Activated CD8-positive, alpha-beta memory T cell treated with anti-CD3 and anti-CD28 coated beads for 48 hours (primary cell): ENCODE data around the gene PCLO.
A peak's percentile ranks its signal among the peaks of the same experiment; 100 is the strongest.

ENCODE experiments used
- DNase-seq, 3 experiments: peaks; one replicate each; pipeline ENCODE4 v3.0.0-alpha.2; 2020; ENCODE audit warnings: low read depth in 2 of 3, low spot score in 2 of 3

PCLO gene, protein sequence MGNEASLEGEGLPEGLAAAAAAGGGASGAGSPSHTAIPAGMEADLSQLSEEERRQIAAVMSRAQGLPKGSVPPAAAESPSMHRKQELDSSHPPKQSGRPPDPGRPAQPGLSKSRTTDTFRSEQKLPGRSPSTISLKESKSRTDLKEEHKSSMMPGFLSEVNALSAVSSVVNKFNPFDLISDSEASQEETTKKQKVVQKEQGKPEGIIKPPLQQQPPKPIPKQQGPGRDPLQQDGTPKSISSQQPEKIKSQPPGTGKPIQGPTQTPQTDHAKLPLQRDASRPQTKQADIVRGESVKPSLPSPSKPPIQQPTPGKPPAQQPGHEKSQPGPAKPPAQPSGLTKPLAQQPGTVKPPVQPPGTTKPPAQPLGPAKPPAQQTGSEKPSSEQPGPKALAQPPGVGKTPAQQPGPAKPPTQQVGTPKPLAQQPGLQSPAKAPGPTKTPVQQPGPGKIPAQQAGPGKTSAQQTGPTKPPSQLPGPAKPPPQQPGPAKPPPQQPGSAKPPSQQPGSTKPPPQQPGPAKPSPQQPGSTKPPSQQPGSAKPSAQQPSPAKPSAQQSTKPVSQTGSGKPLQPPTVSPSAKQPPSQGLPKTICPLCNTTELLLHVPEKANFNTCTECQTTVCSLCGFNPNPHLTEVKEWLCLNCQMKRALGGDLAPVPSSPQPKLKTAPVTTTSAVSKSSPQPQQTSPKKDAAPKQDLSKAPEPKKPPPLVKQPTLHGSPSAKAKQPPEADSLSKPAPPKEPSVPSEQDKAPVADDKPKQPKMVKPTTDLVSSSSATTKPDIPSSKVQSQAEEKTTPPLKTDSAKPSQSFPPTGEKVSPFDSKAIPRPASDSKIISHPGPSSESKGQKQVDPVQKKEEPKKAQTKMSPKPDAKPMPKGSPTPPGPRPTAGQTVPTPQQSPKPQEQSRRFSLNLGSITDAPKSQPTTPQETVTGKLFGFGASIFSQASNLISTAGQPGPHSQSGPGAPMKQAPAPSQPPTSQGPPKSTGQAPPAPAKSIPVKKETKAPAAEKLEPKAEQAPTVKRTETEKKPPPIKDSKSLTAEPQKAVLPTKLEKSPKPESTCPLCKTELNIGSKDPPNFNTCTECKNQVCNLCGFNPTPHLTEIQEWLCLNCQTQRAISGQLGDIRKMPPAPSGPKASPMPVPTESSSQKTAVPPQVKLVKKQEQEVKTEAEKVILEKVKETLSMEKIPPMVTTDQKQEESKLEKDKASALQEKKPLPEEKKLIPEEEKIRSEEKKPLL (N-terminal part only)

GRCh38 chr7:83162402-83163256 is at the start of gene PCLO:
TSS of gene PCLO (minus strand) at chr7:83162884. CDS start at chr7:83162592, 292 bp downstream.
- peak in 2 of 3 experiments; percentile 2 to 18 for DNase-seq

GRCh38 chr7:83211685-83212084 is 49.0 kb upstream of the PCLO start:
- DNase-seq = no peak

DNA sequence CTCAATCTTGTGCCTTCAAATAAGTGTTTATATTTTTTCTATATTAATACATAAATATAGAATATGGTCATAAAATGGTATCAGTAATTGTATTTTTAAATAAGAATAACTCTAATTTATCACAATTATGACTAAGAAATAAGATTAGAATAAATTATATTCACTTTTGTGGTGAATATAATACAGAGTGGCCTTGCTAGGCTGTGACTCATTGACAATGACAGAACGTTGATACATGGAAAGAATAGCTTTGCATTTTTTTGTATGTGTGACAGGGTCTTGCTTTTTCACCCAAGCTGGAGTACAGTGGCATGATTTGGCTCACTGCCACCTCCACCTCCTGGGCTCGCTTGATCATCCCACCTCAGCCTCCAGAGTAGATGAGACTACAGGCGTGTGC is 47.8 kb upstream of the PCLO start:
- no peak for DNase-seq

DNA sequence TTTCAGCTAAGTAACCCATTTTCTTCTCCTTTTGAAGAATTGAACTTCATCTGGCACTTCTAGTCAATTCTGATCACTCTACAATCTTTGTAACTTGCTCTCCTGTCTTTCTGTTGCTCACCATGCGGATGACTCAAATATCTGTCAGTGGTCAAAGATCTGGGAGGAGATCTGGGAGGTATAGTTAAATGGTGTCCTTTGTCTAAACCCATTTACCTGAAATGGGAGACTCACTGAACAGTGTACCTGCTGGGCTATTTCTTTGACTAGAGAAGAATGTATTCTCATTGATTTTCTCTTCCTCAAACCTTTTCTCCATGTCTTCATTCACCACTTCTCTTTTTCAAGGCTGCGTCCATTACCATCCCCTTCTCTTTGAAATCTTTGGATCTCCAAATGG is 42.0 kb upstream of the PCLO start:
- DNase-seq = no peak

DNA sequence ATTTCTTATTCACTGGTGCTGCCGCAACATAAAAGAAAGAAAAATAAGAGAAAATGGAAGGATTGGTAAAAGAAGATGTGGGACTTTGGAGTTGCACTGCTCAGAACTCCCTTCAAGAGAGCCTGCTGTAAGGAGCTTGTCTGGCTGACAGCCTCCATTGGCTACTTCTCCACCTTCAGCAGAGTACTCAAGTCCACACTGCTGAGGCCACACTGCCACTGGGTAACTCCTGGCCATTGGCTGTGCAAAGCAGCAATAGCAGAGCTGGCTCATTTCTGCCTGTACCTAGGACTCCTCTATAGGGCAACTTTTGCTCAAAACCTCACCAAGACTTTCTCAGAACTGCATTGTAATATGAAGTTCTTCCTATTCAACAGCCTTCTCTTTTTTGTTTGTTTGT is 38.7 kb upstream of the PCLO start:
- DNase-seq = no peak

DNA sequence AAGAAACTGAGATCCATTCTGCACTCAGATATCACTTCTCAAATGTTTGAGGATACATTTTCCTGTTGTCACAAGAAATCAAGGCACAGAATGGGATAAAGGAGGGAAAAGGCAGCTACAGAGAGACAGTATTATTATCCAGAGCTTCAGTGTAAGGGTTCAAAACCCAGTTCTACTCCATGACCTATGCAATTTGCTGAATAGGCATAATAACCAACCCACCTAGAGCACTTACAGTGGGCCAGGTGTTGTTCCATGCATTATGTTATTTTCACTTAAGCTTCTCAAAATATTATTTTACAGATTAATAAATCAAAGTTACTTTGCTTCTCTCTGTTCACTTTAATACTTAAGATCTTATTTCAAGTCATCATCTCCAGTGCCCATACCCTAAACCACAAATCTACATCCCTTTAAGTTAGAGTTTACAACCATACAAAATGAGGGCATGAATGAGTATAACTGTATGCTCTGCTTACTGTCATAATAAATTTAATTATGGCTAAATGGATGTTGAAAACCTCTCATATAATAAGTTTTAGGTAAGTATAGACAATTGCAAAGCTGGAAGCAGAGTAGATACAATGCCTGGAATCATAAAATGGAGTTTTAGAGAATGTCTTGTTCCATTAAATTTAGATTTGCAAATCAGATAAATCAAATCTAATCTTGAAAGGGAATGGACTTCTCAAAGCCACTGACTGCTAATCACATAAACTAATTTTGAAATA is 28.1 kb upstream of the PCLO start:
- DNase-seq = no peak

GRCh38 chr7:83178796-83179195 is 16.1 kb upstream of the PCLO start:
- DNase-seq = no peak

- DNase-seq = no peak
Observed at GRCh38 chr7:83178066-83178465, 15.4 kb upstream of the PCLO start.

DNA sequence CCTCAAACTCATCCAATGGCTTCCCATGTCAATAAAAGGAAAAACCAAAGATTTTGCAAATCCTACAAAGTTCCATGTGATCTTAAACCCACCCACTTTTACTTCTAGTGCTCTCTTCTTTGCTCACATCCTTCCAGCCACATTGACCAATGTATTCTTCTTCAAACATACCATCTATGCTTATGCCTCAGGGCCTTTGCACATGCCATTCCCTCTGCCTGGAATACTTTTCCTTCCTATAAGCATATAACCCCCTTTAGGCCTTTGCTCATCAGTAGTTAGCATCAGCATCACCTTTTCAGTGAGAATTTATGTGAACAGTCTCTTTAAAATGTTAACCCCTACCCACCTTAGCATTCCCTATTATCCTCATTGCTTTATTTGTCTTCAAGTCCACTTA is 11.0 kb upstream of the PCLO start:
- no peak for DNase-seq

- no peak for DNase-seq
Observed at GRCh38 chr7:83166781-83167180, 4.1 kb upstream of the PCLO start.

DNA sequence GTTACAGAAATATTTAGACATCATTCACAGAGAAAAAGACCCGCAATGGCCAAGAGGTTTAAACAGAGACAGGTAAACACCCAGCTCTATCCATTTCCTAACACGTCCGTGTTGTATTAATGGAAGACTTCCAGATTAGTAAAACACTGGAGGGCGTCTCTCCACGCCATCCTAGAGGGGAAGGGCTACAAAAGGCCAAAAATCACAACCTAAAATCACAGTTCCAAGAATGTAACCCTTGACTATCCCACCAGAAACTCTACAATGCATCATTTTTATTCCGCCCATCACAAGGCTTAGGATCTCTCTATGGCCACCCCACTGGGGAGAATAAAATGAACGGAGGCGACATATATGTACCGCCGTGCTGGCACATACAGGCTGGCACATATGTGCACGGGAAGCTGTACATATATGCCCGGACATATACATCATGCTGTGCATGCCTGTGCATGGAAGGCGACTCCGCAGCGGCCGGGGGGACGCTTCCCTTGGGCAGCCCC is 734 bp downstream of the PCLO start:
- no peak for DNase-seq

DNA sequence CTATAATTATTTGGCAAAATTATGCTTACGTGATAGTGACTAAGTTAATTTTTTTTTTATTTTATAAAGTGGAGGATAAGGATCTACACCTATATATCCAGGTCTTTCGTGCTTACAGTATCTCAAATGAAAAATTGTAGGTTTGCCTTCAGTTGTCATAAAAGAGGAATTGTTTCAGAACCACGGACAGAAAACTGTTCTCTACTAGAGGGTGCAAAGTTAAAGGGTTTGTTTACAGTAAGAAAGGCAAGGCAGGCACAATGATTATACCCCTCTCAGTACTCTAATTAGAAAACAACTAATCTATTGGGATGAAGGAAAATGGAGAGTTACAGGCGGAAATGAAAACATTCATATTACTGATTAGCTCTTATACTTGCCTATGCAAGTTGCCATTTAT is 1.5 kb downstream of the PCLO start:
- no peak for DNase-seq

DNA sequence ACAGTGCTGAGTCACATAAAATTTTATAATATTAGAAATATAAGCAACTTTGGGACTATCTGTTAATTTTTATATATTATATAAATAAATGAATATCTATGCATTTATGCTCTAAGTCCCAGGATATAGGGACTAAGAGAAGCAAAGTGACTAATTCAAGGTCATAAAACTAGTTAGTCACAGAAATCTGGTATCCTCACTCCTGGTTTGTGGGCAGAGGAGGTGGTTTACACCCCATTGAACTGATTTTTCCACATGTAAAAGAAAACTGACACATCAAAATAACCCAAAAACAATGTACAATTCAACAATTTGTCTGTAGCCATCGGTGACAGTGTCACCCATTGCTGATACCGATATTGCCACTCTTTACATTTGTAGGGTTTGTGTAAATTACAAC is 3.0 kb downstream of the PCLO start:
- no peak for DNase-seq

- DNase-seq = no peak
Observed at GRCh38 chr7:83156006-83156405, 6.7 kb downstream of the PCLO start.

DNA sequence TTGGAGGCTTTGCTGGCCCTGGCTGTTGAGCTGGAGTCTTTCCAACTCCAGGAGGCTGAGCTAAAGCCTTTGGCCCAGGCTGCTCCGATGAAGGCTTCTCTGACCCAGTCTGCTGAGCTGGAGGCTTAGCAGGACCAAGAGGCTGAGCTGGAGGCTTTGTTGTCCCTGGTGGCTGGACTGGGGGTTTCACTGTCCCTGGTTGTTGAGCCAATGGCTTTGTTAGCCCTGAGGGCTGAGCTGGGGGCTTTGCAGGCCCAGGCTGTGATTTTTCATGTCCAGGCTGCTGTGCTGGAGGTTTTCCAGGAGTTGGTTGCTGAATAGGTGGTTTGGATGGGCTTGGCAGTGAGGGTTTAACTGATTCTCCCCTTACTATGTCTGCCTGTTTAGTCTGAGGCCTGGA is 7.3 kb downstream of the PCLO start:
- DNase-seq = no peak

DNA sequence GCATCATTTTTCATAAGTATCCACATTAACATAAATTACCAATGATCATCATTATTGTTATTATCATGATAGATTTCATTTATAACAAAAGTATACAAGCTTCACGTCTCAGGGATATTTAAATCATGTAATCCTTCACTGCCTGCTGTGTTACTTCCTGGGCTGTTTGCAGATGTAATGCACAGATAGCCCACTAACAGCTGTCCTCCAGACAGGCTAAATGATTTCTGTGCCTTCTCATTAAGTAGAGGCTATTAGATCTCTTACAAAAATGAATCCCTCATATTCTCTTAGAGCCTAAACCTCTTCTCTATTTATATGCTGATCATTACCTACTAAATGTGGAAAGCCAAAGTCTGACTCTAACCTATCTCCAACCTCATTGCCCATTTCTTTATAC is 9.3 kb downstream of the PCLO start:
- DNase-seq = no peak

DNA sequence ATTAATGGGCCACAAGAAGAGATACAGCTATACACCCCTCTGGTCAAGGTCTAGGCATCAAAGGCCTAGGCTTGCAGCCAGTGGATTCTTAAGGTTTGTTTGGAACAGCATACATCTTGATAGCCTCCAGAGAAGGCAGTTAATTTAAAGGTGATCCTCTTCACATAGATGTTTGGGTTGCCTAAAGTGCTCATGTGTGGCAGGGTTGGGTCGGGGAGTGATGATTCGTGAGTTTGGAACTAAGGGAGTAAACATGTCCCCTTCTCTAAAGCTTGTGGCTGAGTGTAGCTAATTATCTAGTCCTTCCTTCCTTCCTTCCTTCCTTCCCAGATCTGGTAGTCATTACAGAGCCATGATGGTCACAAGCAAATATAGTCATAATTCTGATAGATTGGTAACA is 12.4 kb downstream of the PCLO start:
- no peak for DNase-seq

DNA sequence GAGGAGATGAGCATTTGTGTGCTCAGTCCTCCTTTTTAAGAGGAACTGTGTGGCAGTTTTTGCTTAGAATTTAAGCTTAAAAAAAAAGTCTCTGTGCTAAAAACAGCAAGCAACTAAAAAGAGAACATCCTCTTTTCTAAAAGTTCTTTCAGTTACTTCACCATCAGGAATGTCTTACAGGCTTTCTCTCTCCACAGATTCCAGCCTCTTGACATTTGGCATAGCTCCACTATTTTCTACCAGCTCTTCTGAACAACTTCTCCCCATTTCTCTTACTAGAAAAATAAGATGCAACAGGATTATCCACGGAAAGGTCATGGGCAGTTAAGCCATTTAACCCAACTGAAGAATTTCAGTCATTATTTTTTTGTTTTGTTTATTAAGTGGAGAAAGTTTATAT is 13.2 kb downstream of the PCLO start:
- no peak for DNase-seq

DNA sequence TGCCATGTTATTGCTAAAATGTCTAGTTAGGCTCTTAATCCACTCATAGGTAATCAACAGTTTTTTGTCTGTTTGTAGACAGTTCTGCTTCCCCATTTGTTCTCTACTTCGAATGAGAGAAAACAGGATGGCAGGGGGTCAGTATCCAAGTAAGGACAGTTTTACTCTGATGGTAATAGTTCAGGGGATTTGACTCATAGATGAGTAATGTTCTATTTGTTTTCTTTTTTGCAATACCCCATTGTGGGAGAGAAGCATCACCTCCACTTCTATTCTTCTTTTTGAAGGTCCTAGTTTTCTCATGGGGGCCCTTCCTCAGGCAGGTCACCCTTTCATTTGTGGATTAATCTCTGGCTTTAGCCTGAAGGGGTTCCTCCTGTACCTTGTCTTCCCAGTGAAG is 13.9 kb downstream of the PCLO start:
- no peak for DNase-seq

- no peak for DNase-seq
Observed at GRCh38 chr7:83143107-83143506, 19.6 kb downstream of the PCLO start.
